Calu3 (cell line): ENCODE data around the gene CLIC2. TPM values are rescaled to one million over a fixed set of nuclear protein-coding genes. Genes with fewer than 3 reads are reported as not detected.

ENCODE experiments used
- BruUV-seq: library from RNA; stranded (reverse); fragments of 400-500 nt; replicated peaks from 2 replicates; lab custom pipeline; 2021; lab: Mats Ljungman, UMichigan
- CTCF ChIA-PET: fragments of 300-600 bp; sonication (Branson Sonifier 250); formaldehyde crosslinking; loops from one replicate; lab custom pipeline; 2022; ENCODE audit warnings: antibody characterized with exemption; lab: Charles Lee
- DNase-seq: peaks from one replicate; pipeline ENCODE4 v3.0.0; 2022
- H3K27ac Mint-ChIP-seq: one replicate; pipeline ENCODE4 v1.8.0; 2022; ENCODE audit warnings: mixed read lengths; ENCODE audit not compliant: unreplicated experiment
- H3K27me3 Mint-ChIP-seq: one replicate; pipeline ENCODE4 v1.8.0; 2022; ENCODE audit warnings: mixed read lengths; ENCODE audit not compliant: unreplicated experiment
- H3K36me3 Mint-ChIP-seq: one replicate; pipeline ENCODE4 v1.8.0; 2022; ENCODE audit warnings: mild to moderate bottlenecking, moderate library complexity, mixed read lengths; ENCODE audit not compliant: insufficient read depth, unreplicated experiment
- H3K4me1 Mint-ChIP-seq: one replicate; pipeline ENCODE4 v1.8.0; 2022; ENCODE audit warnings: mild to moderate bottlenecking, low read depth, mixed read lengths; ENCODE audit not compliant: unreplicated experiment
- H3K4me3 Mint-ChIP-seq: one replicate; pipeline ENCODE4 v1.8.0; 2022; ENCODE audit warnings: mild to moderate bottlenecking, low read depth, moderate library complexity, mixed read lengths; ENCODE audit not compliant: unreplicated experiment
- H3K9me3 Mint-ChIP-seq: one replicate; pipeline ENCODE4 v1.8.0; 2022; ENCODE audit warnings: low read depth, mixed read lengths; ENCODE audit not compliant: unreplicated experiment
- intact Hi-C: fragments of 100-400 bp; cut with micrococcal nuclease; formaldehyde crosslinking; loops from one replicate; pipeline ENCODE4 v1.10.0; 2022; ENCODE audit not compliant: unreplicated experiment
- total RNA-seq: library from RNA; stranded (reverse); gene quantifications from 2 replicates; pipeline ENCODE4 v1.2.3, GENCODE V29; 2022
- TF ChIP-seq, protein P1 (sequence below): fragments of 200-600 bp; IDR thresholded peaks from one replicate; pipeline ENCODE4 v1.8.0; 2022; ENCODE audit warnings: antibody characterized with exemption; ENCODE audit not compliant: unreplicated experiment

CLIC2 gene
- total RNA-seq, 1 experiment from 2014 or later: 0.26 TPM

DNA sequence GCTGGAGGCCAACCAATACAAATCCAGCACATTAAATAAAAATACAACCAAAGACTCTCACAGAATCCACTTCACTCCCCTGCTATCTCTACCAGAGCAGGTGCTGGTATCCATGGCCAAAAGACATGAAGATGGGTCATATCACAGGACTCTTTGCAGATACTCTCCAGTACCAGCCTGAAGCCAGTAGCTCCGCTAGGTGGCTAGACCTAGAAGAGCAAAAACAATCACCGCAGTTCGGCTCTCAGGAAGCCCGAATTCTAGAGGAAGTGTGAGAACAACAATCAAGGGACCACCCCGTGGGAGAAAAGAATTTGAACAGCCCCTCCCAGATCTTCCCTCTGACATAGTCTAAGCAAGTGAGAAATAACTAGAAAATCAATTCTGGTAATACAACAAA lies 20.2 kb downstream of the CLIC2 start:
- TF ChIP-seq, protein P1, sequence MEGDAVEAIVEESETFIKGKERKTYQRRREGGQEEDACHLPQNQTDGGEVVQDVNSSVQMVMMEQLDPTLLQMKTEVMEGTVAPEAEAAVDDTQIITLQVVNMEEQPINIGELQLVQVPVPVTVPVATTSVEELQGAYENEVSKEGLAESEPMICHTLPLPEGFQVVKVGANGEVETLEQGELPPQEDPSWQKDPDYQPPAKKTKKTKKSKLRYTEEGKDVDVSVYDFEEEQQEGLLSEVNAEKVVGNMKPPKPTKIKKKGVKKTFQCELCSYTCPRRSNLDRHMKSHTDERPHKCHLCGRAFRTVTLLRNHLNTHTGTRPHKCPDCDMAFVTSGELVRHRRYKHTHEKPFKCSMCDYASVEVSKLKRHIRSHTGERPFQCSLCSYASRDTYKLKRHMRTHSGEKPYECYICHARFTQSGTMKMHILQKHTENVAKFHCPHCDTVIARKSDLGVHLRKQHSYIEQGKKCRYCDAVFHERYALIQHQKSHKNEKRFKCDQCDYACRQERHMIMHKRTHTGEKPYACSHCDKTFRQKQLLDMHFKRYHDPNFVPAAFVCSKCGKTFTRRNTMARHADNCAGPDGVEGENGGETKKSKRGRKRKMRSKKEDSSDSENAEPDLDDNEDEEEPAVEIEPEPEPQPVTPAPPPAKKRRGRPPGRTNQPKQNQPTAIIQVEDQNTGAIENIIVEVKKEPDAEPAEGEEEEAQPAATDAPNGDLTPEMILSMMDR: no peak
- H3K4me3 Mint-ChIP-seq: no peak overlapping the region
- no peaks in the 10 kb centered on the region for H3K4me1 Mint-ChIP-seq
- BruUV-seq: no TSS peak
- peaks cover 4% of the 10 kb centered on the region for H3K9me3 Mint-ChIP-seq
- H3K36me3 Mint-ChIP-seq: no peaks in the 10 kb centered on the region
- intact Hi-C loops: no loop called here
- H3K27ac Mint-ChIP-seq: no peak overlapping the region
- DNase-seq: no peak
- CTCF ChIA-PET: no interaction called here
- H3K27me3 Mint-ChIP-seq: no peaks in the 10 kb centered on the region

DNA sequence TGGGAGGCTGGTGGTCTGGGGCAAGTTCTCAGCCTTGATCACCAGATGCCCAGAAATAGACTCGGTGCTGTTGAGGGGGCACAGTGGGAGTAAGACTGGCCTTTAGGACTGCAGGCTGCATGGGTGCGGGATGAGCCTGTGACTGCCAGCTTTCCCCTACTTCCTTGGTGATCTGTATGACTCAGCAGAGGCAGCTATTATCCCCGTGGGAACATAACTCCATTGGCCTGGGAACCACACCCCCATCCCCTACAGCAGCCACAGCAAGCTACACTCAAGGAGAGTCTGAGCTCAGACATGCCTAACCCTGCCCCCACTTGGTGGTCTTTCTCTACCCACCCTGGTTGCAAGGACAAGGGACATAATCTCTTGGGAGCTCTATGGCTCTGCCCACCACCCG lies 20.6 kb downstream of the CLIC2 start:
- no TSS peak for BruUV-seq
- CTCF ChIA-PET: no interaction called here
- intact Hi-C loops: no loop called here

DNA sequence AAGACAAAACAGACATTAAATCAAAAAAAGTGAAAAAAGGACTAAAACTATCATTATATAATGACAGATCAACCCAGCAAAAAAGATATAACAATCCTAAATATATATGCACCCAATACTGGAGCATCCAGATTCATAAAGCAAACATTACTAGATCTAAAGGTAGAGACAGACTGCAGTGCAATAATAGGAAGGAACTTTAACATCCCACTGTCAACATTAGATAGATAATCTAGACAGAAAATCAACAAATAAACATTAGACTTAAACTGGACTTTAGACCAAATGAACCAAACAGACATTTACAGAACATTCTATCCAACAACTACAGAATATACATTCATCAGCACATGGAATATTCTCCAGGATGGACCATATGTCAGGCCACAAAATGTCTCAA lies 40.6 kb downstream of the CLIC2 start:
- TF ChIP-seq, protein P1: no peak
- no peak for DNase-seq
- no peaks in the 10 kb centered on the region for H3K36me3 Mint-ChIP-seq
- no TSS peak for BruUV-seq
- no peak overlapping the region for H3K4me3 Mint-ChIP-seq
- intact Hi-C loops: no loop called here
- no peak overlapping the region for H3K27ac Mint-ChIP-seq
- no peaks in the 10 kb centered on the region for H3K4me1 Mint-ChIP-seq
- CTCF ChIA-PET: no interaction called here
- H3K9me3 Mint-ChIP-seq: peaks cover 3% of the 10 kb centered on the region
- H3K27me3 Mint-ChIP-seq: no peaks in the 10 kb centered on the region

More for the DNA sequence above, 20.6 kb downstream of the CLIC2 start:
- H3K36me3 Mint-ChIP-seq: no peaks in the 10 kb centered on the region
- TF ChIP-seq, protein P1: no peak
- H3K9me3 Mint-ChIP-seq: peaks cover 4% of the 10 kb centered on the region
- no peaks in the 10 kb centered on the region for H3K27me3 Mint-ChIP-seq
- H3K4me3 Mint-ChIP-seq: no peak overlapping the region
- H3K4me1 Mint-ChIP-seq: no peaks in the 10 kb centered on the region
- no peak for DNase-seq
- H3K27ac Mint-ChIP-seq: no peak overlapping the region

DNA sequence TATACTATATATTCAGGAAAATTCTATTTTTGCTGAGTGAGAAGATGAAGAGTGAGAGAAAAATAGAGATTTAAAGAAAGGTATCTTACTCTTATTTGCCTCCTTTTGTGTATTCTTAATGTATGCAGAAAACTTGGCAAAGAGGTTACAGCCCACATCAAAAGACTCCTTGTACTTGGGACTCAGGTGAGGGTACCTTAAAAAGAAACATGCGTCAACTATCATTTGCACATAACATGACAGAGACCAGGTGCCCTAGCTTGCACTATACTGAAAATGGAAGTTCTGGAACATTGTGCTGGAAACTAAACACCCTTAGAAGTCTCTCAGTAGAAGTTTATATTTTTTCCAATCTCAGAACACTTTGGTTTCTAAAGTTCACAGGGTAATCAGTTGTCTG lies 54.5 kb downstream of the CLIC2 start:
- Mint-ChIP-seq H3K9me3 (peaks cover 4% of the 10 kb centered on the region), H3K4me1 (no peaks in the 10 kb centered on the region), H3K4me3 (no peak overlapping the region), H3K27ac (no peak overlapping the region), H3K27me3 (no peaks in the 10 kb centered on the region), H3K36me3 (no peaks in the 10 kb centered on the region)
- DNase-seq: no peak
- no TSS peak for BruUV-seq
- intact Hi-C loops: no loop called here
- CTCF ChIA-PET: no interaction called here
- TF ChIP-seq, protein P1: no peak
